Measurements from ENCODE around the gene ATF2. TPM values are rescaled to one million over a fixed set of nuclear protein-coding genes. Genes with fewer than 3 reads are reported as not detected.

The ATF2 gene
- total RNA-seq, 1 donor from 2014 or later, result 21.8 TPM

DNA sequence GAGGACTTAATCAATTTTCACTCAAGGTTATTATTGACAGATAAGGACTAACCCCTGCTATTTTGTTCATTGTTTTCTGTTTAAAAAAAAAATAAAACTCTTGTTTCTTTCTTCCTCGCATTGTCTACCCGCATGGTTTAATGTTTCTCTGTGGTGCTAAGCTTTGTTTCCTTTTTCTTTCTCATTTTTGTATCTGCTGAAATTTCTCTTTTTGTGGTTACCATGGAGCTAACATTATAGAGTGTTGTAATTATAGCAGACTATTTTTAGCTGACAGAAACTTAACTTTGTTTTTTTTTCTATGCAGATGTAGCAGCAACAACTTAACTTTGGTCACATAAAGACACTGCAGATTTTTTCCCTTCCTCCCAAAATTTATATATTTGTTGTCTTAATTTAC is 119.7 kb downstream of the ATF2 start:
- ATAC-seq (ENCODE audit: poor library complexity) (no peak), DNase-seq (no peak)
- intact Hi-C loops (cut with DNase I), result no loop called here

DNA sequence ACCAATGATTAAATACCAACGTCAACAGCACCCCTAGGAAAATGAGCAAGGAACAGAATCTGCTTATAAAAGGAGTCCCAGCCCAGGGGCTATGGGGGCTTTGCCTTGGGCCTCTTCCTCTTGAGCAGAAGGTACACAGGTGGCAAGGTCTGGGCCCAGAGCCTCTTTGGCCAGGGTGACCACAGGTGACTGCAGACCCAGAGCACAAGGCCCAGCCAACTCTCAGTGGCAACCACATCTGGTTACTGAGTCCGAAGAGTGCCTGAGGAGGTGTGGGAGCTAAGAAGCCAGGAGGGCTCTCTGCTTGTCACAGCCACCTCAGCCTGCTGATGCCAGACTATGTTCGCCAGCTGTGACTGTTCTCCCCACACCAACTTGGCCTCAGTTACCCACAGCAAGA is 128.5 kb downstream of the ATF2 start:
- DNase-seq (no peak), ATAC-seq (ENCODE audit: poor library complexity) (no peak)
- intact Hi-C loops (cut with DNase I), result loop anchor here (10.0 kb wide), 1 partner anchor 245 kb away; no protein-coding TSS in a partner anchor

- intact Hi-C loops (cut with DNase I), result loop anchor here (10.0 kb wide), 1 partner anchor 246 kb away; no protein-coding TSS in a partner anchor
- no peak for ATAC-seq (ENCODE audit: poor library complexity)
- DNase-seq, result no peak
Measured at GRCh38 chr2:175039031-175039430, 129.0 kb downstream of the ATF2 start.

DNA sequence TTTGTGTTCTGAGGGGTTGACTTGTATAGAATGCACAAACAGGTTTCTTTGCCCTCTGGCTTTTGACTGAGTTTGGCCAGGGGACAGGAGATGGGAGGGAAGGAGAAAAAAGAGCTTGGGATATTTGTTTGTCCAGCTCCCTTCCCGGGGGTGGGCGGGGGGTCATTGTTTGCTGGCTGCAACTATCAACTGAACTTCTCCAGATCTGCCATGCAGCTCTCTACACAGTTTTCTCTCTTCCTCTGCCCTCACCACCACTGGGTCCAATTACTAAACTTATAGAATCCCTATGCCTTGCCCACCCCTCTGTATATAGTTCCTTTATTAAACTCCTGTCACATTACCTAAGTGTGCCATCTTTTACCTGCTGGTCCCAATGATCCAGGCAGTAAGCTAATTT is 130.1 kb downstream of the ATF2 start:
- intact Hi-C loops (cut with DNase I), result loop anchor here (10.0 kb wide), 1 partner anchor 247 kb away; no protein-coding TSS in a partner anchor
- no peak for DNase-seq
- ATAC-seq (ENCODE audit: poor library complexity), result no peak

DNA sequence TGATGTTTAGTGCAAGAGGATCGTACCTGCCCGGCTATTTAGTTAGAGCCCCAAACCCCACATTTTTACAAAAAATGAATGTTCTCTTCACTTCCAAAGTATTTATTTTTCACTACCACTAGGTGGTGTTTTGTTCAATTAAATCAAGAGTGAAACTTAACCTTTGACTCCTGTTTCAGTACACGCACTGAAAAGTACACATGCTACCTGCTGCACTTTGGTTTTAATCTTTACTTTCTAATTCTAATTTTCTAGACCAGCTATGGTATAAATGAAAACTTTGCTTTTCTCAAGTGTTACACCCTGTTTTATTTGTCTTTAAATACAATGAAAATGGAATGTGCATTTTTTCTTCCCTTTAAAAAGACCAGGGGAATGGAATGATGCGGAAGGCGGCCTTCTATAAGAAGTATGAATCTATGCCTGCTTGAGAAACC is 131.4 kb downstream of the ATF2 start:
- peak; percentile 43 for ATAC-seq (ENCODE audit: poor library complexity)
- intact Hi-C loops (cut with DNase I), result loop anchor here (10.0 kb wide), 1 partner anchor 248 kb away; no protein-coding TSS in a partner anchor

GRCh38 chr2:175035806-175036205 is 132.2 kb downstream of the ATF2 start:
- no peak for DNase-seq
- no peak for ATAC-seq (ENCODE audit: poor library complexity)
- intact Hi-C loops (cut with DNase I), result loop anchor here (10.0 kb wide), 1 partner anchor 249 kb away; no protein-coding TSS in a partner anchor

More for the DNA sequence above, 131.4 kb downstream of the ATF2 start:
- DNase-seq, result no peak

- intact Hi-C loops (cut with DNase I), result loop anchor here (10.0 kb wide), 1 partner anchor 250 kb away; no protein-coding TSS in a partner anchor
- ATAC-seq (ENCODE audit: poor library complexity) (no peak), DNase-seq (no peak)
Measured at GRCh38 chr2:175034716-175035115, 133.3 kb downstream of the ATF2 start.

- no peak for DNase-seq
- intact Hi-C loops (cut with DNase I), result loop anchor here (10.0 kb wide), 1 partner anchor 254 kb away; no protein-coding TSS in a partner anchor
- ATAC-seq (ENCODE audit: poor library complexity), result peak; percentile 69
Measured at GRCh38 chr2:175030380-175031271, 137.4 kb downstream of the ATF2 start.

- ATAC-seq (ENCODE audit: poor library complexity) (no peak), DNase-seq (no peak)
- intact Hi-C loops (cut with DNase I), result no loop called here
Measured at GRCh38 chr2:175027755-175028154, 140.2 kb downstream of the ATF2 start.

DNA sequence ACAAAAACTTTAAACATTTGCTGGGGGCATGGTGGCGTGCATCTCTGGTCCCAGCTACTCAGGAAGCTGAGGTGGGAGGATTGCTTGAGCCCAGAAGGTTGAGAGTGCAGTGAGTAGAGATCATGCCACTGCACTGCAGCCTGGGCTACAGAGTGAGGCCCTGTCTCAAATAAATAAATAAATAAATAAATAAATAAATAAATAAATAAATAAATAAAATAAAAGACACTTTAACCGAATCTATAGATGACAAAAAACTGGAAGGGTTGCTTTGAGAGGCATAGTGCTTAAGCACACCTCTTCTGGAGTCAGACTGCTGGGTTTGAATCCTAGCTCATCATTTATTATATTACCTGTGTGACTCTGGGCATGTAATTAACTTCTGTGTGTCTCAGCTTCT is 141.6 kb downstream of the ATF2 start:
- no peak for DNase-seq
- ATAC-seq (ENCODE audit: poor library complexity), result no peak
- intact Hi-C loops (cut with DNase I), result no loop called here

GRCh38 chr2:175025946-175026345 is 142.1 kb downstream of the ATF2 start:
- intact Hi-C loops (cut with DNase I), result no loop called here
- no peak for ATAC-seq (ENCODE audit: poor library complexity)
- no peak for DNase-seq

- intact Hi-C loops (cut with DNase I), result no loop called here
- no peak for DNase-seq
- no peak for ATAC-seq (ENCODE audit: poor library complexity)
Measured at GRCh38 chr2:175025233-175025632, 142.8 kb downstream of the ATF2 start.

- intact Hi-C loops (cut with DNase I), result no loop called here
- ATAC-seq (ENCODE audit: poor library complexity), result no peak
- DNase-seq, result no peak
Measured at GRCh38 chr2:175022923-175023322, 145.1 kb downstream of the ATF2 start.

Small RNAs within 50 kb of the gene (microRNA-seq; reads per million reads assigned to microRNA genes)
- gene MIR933, result not detected

Other genes starting within 250 kb of the ATF2 start
- gene CHN1, start 162.8 kb downstream of the ATF2 start, total RNA-seq, result 9.2 TPM
- gene ATP5MC3, start 13.5 kb upstream of the ATF2 start, total RNA-seq, result 1,284 TPM

All from Right ventricle myocardium superior (tissue), 1 donor.